ENCODE data around the gene TEAD1. TPM values are rescaled to one million over a fixed set of nuclear protein-coding genes. Genes with fewer than 3 reads are reported as not detected.

Gene TEAD1
- total RNA-seq, 6 donors from 2014 or later: 53.5 to 141 (median 80.2) TPM

DNA sequence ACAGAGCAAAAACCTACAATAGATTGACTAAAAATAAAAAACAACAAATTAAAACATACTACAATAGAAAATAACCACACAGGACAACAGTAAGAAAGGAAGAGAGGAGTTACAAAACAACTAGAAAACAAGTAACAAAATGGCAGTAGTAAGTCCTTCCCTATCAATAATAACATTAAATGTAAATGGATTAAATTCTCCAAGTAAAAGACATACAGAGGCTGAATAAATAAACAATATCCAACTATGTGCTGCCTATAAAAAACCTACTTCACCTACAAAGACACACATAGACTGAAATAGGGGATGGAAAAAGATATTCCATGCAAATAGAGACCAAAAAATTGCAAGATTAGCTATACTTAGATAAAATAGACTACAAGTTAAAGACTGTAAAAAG is 277.9 kb downstream of the TEAD1 start:
- no peak for DNase-seq
- no peaks in the 10 kb centered on the region for H3K4me1 ChIP-seq
- TF ChIP-seq EP300 (IDR thresholded peaks at IDR 0.05) (no peak), POLR2AphosphoS5 (IDR thresholded peaks at IDR 0.05) (no peak), POLR2A (IDR thresholded peaks at IDR 0.05) (no peak)
- TF ChIP-seq, protein P1, sequence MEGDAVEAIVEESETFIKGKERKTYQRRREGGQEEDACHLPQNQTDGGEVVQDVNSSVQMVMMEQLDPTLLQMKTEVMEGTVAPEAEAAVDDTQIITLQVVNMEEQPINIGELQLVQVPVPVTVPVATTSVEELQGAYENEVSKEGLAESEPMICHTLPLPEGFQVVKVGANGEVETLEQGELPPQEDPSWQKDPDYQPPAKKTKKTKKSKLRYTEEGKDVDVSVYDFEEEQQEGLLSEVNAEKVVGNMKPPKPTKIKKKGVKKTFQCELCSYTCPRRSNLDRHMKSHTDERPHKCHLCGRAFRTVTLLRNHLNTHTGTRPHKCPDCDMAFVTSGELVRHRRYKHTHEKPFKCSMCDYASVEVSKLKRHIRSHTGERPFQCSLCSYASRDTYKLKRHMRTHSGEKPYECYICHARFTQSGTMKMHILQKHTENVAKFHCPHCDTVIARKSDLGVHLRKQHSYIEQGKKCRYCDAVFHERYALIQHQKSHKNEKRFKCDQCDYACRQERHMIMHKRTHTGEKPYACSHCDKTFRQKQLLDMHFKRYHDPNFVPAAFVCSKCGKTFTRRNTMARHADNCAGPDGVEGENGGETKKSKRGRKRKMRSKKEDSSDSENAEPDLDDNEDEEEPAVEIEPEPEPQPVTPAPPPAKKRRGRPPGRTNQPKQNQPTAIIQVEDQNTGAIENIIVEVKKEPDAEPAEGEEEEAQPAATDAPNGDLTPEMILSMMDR (IDR thresholded peaks at IDR 0.05): no peak
- H3K4me3 ChIP-seq: no peak overlapping the region
- no peaks in the 10 kb centered on the region for H3K27me3 ChIP-seq
- H3K27ac ChIP-seq: no peak overlapping the region
- no peak for ATAC-seq (ENCODE audit: low FRiP score in 2 of 2)
- peaks cover 0 to 14% (median 5%) of the 10 kb centered on the region in 4 donors for H3K9me3 ChIP-seq
- H3K36me3 ChIP-seq: no peaks in the 10 kb centered on the region

DNA sequence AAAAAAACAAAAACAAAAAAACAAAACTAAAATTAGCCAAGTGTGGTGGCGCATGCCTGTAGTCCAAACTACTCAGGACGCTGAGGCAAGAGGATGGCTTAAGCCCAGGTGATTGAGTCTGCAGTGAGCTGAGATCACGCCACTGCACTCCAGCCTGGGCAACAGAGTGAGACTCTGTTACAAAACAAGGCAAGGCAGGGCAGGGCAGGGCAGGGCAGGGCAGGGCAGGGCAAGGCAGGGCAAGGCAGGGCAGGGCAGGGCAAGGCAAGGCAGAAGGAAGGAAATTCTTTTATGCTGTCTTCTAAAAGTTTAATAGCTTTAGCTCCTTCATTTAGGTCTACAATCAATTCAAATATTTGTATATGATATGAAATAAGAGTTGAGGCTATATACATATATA is 284.8 kb downstream of the TEAD1 start:
- no peak for DNase-seq
- no peak for ATAC-seq (ENCODE audit: low FRiP score in 2 of 2)
- 78 to 82% methylated on average over 3 of the region's 3 CpGs for WGBS, 2 donors
- no peaks in the 10 kb centered on the region for H3K9me3 ChIP-seq
- H3K27me3 ChIP-seq: no peaks in the 10 kb centered on the region
- no peaks in the 10 kb centered on the region for H3K4me1 ChIP-seq
- H3K4me3 ChIP-seq: no peak overlapping the region
- H3K36me3 ChIP-seq: no peaks in the 10 kb centered on the region
- TF ChIP-seq POLR2A (IDR thresholded peaks at IDR 0.05): no peak
- TF ChIP-seq, protein P1 (IDR thresholded peaks at IDR 0.05): no peak
- H3K27ac ChIP-seq: no peak overlapping the region

DNA sequence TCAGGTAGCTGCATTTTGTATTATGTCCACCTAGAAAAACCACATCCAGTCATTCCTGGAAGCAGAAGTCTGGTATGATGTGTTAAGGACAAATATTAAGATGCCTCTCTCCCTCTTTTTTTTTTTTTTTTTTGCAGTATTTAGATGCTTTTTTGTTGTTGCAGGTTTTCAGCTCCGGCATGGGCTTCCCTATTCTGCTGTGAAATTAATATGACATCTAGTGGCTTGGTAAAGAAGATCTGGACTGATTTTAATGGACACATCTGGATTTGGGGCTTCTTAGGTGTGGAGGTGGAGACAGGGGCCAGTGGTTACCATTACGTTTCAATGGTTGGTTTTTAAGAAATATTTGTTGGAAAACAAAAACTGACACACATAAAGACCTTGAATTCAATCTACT is 287.4 kb downstream of the TEAD1 start:
- Histone ChIP-seq H3K4me3 (no peak overlapping the region), H3K27me3 (no peaks in the 10 kb centered on the region), H3K4me1 (no peaks in the 10 kb centered on the region), H3K36me3 (no peaks in the 10 kb centered on the region), H3K27ac (no peak overlapping the region), H3K9me3 (no peaks in the 10 kb centered on the region)
- no peak for ATAC-seq (ENCODE audit: low FRiP score in 2 of 2)
- DNase-seq: no peak
- TF ChIP-seq EP300 (IDR thresholded peaks at IDR 0.05) (no peak), POLR2AphosphoS5 (IDR thresholded peaks at IDR 0.05) (no peak), POLR2A (IDR thresholded peaks at IDR 0.05) (no peak)
- TF ChIP-seq, protein P1 (IDR thresholded peaks at IDR 0.05): no peak
- WGBS, 2 donors: 61 to 69% methylated on average over 2 of the region's 2 CpGs

DNA sequence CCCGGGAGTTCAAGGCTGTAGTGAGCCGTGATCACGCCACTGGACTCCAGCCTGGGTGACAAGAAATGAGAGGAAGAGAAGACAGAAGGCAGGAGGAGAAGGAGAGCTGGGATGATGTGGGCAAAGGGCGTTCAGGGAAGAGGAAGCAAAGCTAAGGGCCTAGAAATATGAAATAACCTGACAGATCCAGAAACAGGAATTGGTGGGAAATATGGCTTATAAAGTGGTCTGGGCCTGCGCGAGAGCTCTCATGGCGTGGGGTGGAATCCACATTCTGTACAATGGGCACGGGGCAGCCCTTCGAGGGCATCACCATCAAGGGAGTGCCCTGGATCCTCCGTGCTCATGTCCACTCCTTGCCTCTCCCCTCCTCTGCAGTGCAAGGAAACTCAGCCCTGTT is 288.1 kb downstream of the TEAD1 start:
- Histone ChIP-seq H3K27ac (no peak overlapping the region), H3K27me3 (no peaks in the 10 kb centered on the region), H3K36me3 (no peaks in the 10 kb centered on the region), H3K4me1 (no peaks in the 10 kb centered on the region), H3K4me3 (no peak overlapping the region), H3K9me3 (no peaks in the 10 kb centered on the region)
- DNase-seq: no peak
- 76 to 91% methylated on average over 10 of the region's 10 CpGs for WGBS, 2 donors
- ATAC-seq (ENCODE audit: low FRiP score in 2 of 2): no peak
- TF ChIP-seq, protein P1 (IDR thresholded peaks at IDR 0.05): no peak
- no peak for TF ChIP-seq POLR2AphosphoS5 (IDR thresholded peaks at IDR 0.05)
- no peak for TF ChIP-seq EP300 (IDR thresholded peaks at IDR 0.05)
- TF ChIP-seq POLR2A (IDR thresholded peaks at IDR 0.05): no peak

DNA sequence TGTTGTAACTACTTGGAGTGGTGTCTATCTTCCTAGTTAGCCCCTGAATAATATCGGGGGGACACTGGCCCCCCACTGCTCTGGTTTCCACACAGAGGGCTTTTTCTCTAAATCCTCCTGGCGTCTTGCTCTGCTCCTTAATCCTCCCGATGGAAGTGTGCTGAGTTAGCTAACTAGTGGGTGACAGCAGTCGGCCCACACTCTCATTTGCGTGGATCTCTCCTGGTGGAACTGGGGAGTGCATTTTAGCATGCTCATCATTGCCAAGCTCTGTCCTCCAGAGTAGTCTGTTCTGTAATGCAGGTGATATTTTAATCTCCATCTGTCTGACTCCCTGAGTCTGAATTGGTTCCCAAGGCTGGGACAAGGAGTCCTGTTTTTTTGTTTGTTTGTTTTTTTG is 288.8 kb downstream of the TEAD1 start:
- Histone ChIP-seq H3K4me3 (no peak overlapping the region), H3K9me3 (no peaks in the 10 kb centered on the region), H3K36me3 (no peaks in the 10 kb centered on the region), H3K27ac (no peak overlapping the region), H3K4me1 (no peaks in the 10 kb centered on the region), H3K27me3 (no peaks in the 10 kb centered on the region)
- no peak for DNase-seq
- TF ChIP-seq POLR2AphosphoS5 (IDR thresholded peaks at IDR 0.05) (no peak), POLR2A (IDR thresholded peaks at IDR 0.05) (no peak), EP300 (IDR thresholded peaks at IDR 0.05) (no peak)
- TF ChIP-seq, protein P1 (IDR thresholded peaks at IDR 0.05): no peak
- no peak for ATAC-seq (ENCODE audit: low FRiP score in 2 of 2)
- 87 to 88% methylated on average over 5 of the region's 5 CpGs for WGBS, 2 donors
